Smooth muscle cell (in vitro differentiated cells): ENCODE results near the gene PTRH1. TPM values are rescaled to one million over a fixed set of nuclear protein-coding genes. Genes with fewer than 3 reads are reported as not detected.
A peak's percentile ranks its signal among the peaks of the same experiment; 100 is the strongest.

Experiments
- DNase-seq: peaks from one replicate; lab custom pipeline; 2025; ENCODE audit not compliant: unreplicated experiment; lab: John Stamatoyannopoulos, UW
- H2AFZ ChIP-seq: fragments of 200-600 bp; sonication (generic); 2 replicates; pipeline ENCODE4 v1.6.0; 2016; ENCODE audit warnings: antibody characterized with exemption, low read depth, mild to moderate bottlenecking
- H3F3A ChIP-seq: fragments of 200-600 bp; sonication (generic); 2 replicates; pipeline ENCODE4 v1.6.0; 2017; ENCODE audit warnings: antibody characterized with exemption, low read depth
- H3K27ac ChIP-seq: fragments of 200-600 bp; sonication (generic); 2 replicates; pipeline ENCODE4 v1.5.1; 2016; ENCODE audit warnings: low read depth, mild to moderate bottlenecking
- H3K27me3 ChIP-seq: fragments of 200-600 bp; sonication (generic); 2 replicates; pipeline ENCODE4 v1.6.1; 2016; ENCODE audit warnings: low read depth, mild to moderate bottlenecking
- H3K36me3 ChIP-seq: fragments of 200-600 bp; sonication (generic); 2 replicates; pipeline ENCODE4 v1.5.1; 2016; ENCODE audit warnings: low read depth
- H3K4me1 ChIP-seq: fragments of 200-600 bp; sonication (generic); 2 replicates; pipeline ENCODE4 v1.5.1; 2016; ENCODE audit warnings: low read depth
- H3K4me2 ChIP-seq: fragments of 200-600 bp; sonication (generic); 2 replicates; pipeline ENCODE4 v1.6.0; 2016; ENCODE audit warnings: mild to moderate bottlenecking
- H3K4me3 ChIP-seq: fragments of 200-600 bp; sonication (generic); 2 replicates; pipeline ENCODE4 v1.5.1; 2016; ENCODE audit warnings: mild to moderate bottlenecking
- H3K79me2 ChIP-seq: fragments of 200-600 bp; sonication (generic); 2 replicates; pipeline ENCODE4 v1.6.0; 2016; ENCODE audit warnings: low read depth, mild to moderate bottlenecking
- H3K9ac ChIP-seq: fragments of 200-600 bp; sonication (generic); 2 replicates; pipeline ENCODE4 v1.6.0; 2016; ENCODE audit warnings: low read depth
- H3K9me3 ChIP-seq: fragments of 200-600 bp; sonication (generic); replicated peaks from 2 replicates; pipeline ENCODE4 v1.5.1; 2016; ENCODE audit warnings: low read depth
- H4K20me1 ChIP-seq: fragments of 200-600 bp; sonication (generic); 2 replicates; pipeline ENCODE4 v1.6.0; 2016; ENCODE audit warnings: low read depth
- WGBS: methylation state at CpG from one replicate; pipeline ENCODE4 v1.1.7; 2016; ENCODE audit warnings: low lambda C conversion rate; 5-methylcytosine and 5-hydroxymethylcytosine counted together
- polyA plus RNA-seq: library from polyadenylated mRNA; unstranded; fragments of >200 nt; fragmentation: Nextera tagmentation; extraction: Ambion mirVana; gene quantifications from 2 replicates; pipeline ENCODE4 v1.2.1, GENCODE V29; 2016
- total RNA-seq: library from RNA; depleted of rRNA; stranded (reverse); fragments of >200 nt; gene quantifications from 2 replicates; pipeline ENCODE4 v1.2.3, GENCODE V29; 2014
- TF ChIP-seq, protein P1 (sequence below): fragments of 200-600 bp; sonication (generic); IDR thresholded peaks from 2 replicates; pipeline ENCODE4 v1.5.1; 2017; ENCODE audit warnings: borderline replicate concordance, mild to moderate bottlenecking, antibody characterized with exemption; ENCODE audit not compliant: insufficient read depth, poor library complexity, severe bottlenecking

The PTRH1 gene
- total and polyA plus RNA-seq, 2 experiments from 2014 or later: 11.9 to 33.8 TPM

DNA sequence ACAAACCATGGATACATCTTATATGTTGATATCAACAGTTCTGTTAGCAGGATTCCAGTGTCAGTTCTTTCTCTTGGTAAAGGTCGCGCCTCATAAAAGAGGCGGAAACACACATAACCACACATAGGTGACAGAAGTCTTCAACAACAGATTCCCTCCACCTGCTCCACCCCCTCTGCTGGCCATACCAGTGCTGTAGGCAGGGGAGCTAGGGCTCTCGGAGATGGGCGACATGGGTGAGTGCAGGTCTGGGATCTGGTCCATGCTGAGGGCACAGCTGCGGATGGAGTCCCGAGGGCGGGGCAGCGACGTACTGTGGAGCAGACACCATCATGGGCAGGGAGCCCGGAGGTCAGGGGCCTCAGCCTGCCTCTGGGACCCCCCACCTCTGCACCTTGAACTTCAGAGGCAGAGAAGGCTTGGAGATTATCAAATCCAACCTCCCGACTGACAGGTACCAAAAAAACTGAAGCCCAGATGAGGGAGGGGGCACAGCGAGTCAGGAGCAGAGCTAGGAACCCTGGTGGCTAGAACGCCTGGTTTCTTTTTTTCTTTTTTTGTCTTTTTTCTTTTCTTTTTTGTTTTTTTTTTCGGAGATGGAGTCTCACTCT is 31.6 kb upstream of the PTRH1 start:
- Histone ChIP-seq H4K20me1 (no peaks in the 10 kb centered on the region), H3F3A (no peaks in the 10 kb centered on the region), H2AFZ (no peak overlapping the region), H3K27me3 (no peaks in the 10 kb centered on the region), H3K27ac (no peak overlapping the region), H3K36me3 (no peaks in the 10 kb centered on the region), H3K79me2 (no peaks in the 10 kb centered on the region), H3K9ac (no peak overlapping the region), H3K4me2 (no peak overlapping the region), H3K4me3 (no peak overlapping the region), H3K9me3 (no peaks in the 10 kb centered on the region), H3K4me1 (peaks cover 3% of the 10 kb centered on the region)
- TF ChIP-seq, protein P1, sequence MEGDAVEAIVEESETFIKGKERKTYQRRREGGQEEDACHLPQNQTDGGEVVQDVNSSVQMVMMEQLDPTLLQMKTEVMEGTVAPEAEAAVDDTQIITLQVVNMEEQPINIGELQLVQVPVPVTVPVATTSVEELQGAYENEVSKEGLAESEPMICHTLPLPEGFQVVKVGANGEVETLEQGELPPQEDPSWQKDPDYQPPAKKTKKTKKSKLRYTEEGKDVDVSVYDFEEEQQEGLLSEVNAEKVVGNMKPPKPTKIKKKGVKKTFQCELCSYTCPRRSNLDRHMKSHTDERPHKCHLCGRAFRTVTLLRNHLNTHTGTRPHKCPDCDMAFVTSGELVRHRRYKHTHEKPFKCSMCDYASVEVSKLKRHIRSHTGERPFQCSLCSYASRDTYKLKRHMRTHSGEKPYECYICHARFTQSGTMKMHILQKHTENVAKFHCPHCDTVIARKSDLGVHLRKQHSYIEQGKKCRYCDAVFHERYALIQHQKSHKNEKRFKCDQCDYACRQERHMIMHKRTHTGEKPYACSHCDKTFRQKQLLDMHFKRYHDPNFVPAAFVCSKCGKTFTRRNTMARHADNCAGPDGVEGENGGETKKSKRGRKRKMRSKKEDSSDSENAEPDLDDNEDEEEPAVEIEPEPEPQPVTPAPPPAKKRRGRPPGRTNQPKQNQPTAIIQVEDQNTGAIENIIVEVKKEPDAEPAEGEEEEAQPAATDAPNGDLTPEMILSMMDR: no peak
- WGBS: 80% methylated on average over 15 of the region's 15 CpGs
- DNase-seq: no peak

DNA sequence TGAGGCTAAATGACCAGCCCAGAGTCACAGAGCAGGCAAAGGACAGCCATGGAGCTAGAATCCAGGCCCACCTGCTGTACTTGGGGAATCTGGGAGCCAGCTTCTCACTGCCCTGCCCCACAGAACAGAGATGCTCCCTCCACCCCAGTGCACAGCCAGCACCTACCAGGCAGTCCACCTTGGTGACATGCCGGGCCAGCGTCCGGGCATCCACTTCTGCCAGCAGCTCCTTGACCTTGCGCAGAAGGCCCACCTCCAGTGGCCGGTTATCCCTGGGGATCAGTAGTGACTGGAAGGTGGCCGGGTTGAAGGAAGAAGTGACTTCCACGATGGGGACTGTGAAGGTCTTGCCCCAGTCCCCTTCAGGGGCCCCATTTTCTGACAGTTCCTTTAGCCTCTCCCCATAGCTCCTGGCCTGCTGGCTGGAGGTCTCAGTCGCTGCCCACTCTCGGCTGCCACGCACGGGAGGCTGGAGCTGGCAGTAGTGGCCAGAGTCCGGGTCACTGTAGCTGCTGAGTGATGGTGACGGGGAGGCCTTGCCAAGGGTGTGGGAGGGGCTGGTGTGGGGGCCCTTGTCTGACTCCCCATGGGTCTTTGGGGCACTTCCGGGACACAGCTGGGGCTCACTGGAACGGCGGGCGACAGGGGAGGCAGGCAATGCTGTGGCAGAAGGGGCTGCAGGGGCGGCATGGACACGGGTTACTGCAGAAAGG is 29.1 kb upstream of the PTRH1 start:
- no peak overlapping the region for H3K9ac ChIP-seq
- H3K4me1 ChIP-seq: peaks cover 4% of the 10 kb centered on the region
- TF ChIP-seq, protein P1: no peak
- H3K9me3 ChIP-seq: no peaks in the 10 kb centered on the region
- no peak overlapping the region for H2AFZ ChIP-seq
- no peaks in the 10 kb centered on the region for H3K79me2 ChIP-seq
- no peaks in the 10 kb centered on the region for H3K27me3 ChIP-seq
- no peaks in the 10 kb centered on the region for H4K20me1 ChIP-seq
- no peaks in the 10 kb centered on the region for H3F3A ChIP-seq
- DNase-seq: no peak
- WGBS: 97% methylated on average over 16 of the region's 19 CpGs
- H3K4me2 ChIP-seq: no peak overlapping the region
- H3K27ac ChIP-seq: no peak overlapping the region
- H3K4me3 ChIP-seq: no peak overlapping the region
- no peaks in the 10 kb centered on the region for H3K36me3 ChIP-seq

DNA sequence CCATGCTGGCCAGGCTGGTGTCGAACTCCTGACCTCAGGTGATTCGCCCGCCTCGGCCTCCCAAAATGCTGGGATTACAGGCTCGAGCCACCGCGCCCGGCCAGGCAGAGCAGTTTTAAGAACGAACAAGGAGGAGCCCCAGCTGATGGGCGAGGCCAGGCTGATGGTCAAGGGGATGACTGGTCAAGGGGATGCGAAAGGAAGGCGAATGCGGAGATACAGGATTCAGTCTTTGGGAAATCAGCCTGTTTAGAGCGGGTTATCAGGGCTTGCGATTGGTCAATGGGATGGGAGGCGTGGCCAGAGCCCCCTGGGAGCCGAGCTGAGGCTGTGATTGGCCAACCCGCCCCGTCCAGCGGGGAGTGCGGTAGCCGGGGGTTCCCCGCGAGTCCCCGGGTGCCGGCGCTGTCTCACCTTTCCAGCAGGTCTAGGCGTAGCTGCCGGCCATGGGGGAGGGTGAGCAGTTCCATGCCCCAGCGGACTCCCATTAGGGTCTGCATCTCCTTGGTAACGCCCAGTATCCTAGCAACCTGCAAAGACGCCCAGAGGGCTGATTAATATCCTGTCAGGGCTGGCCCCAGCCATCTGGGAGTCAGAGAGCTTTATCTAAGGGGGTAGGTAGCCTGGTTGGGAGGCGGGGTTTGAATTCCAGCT is 27.1 kb upstream of the PTRH1 start:
- TF ChIP-seq, protein P1: no peak
- peak overlapping the region; percentile 92 for H3K4me2 ChIP-seq
- no peaks in the 10 kb centered on the region for H4K20me1 ChIP-seq
- no peaks in the 10 kb centered on the region for H3F3A ChIP-seq
- peak overlapping the region; percentile 53 for H3K4me3 ChIP-seq
- H3K9me3 ChIP-seq: no peaks in the 10 kb centered on the region
- 2% methylated on average over 30 of the region's 33 CpGs for WGBS
- peak overlapping the region; percentile 43 for H3K9ac ChIP-seq
- peaks cover 4% of the 10 kb centered on the region for H3K4me1 ChIP-seq
- H3K27ac ChIP-seq: peak overlapping the region; percentile 41
- H3K79me2 ChIP-seq: no peaks in the 10 kb centered on the region
- no peaks in the 10 kb centered on the region for H3K36me3 ChIP-seq
- DNase-seq: peak; percentile 37
- no peaks in the 10 kb centered on the region for H3K27me3 ChIP-seq
- peak overlapping the region; percentile 82 for H2AFZ ChIP-seq
